Motor neuron (in vitro differentiated cells): ENCODE measurements around the gene HMGB1. TPM values are rescaled to one million over a fixed set of nuclear protein-coding genes. Genes with fewer than 3 reads are reported as not detected.

Experiments
- ATAC-seq, 8 experiments: fragments of 200-7000 bp; cut with Tn5 transposase; replicated peaks in 6 of 8; 2 replicates each; pipeline ENCODE4 v1.8.0; 2021; ENCODE audit warnings: mild to moderate bottlenecking in 8 of 8, moderate library complexity in 8 of 8
- H3K27ac ChIP-seq, 2 donors: fragments of 250-450 bp; sonication (Bioruptor Pico); 2 replicates each; pipeline ENCODE4 v1.9.0; 2021; ENCODE audit warnings: antibody characterized with exemption in 2 of 2, mild to moderate bottlenecking in 2 of 2, moderate library complexity in 1 of 2
- H3K4me1 ChIP-seq, 2 donors: fragments of 250-450 bp; sonication (Bioruptor Pico); replicated peaks in 1 of 2; 2 replicates each; pipeline ENCODE4 v1.6.1; 2021; ENCODE audit warnings: antibody characterized with exemption in 2 of 2, mild to moderate bottlenecking in 2 of 2, moderate library complexity in 1 of 2
- H3K4me3 ChIP-seq, 5 donors: fragments of 250-450 bp; sonication (Bioruptor Pico); 2 replicates each; pipeline ENCODE4 v1.9.0; 2021; ENCODE audit warnings: antibody characterized with exemption in 5 of 5, mild to moderate bottlenecking in 5 of 5, moderate library complexity in 4 of 5
- WGBS, 10 experiments: fragments of 450-650 bp; shearing (Covaris generic); methylation state at CpG; one replicate each; pipeline ENCODE4 v1.0.0; 2022; 5-methylcytosine and 5-hydroxymethylcytosine counted together
- in situ Hi-C, 9 experiments: fragments of 400-800 bp; cut with MboI; loops; one replicate each; pipeline ENCODE4 v1.15.0; 2021; ENCODE audit warnings: low sequenced_read_pairs in 9 of 9, low pct_unique_long_range_greater_than_20kb in 2 of 9; ENCODE audit not compliant: unreplicated experiment in 9 of 9
- total RNA-seq, 8 experiments: library from RNA; unstranded; fragments of 300-600 nt; gene quantifications; 2 replicates each; pipeline versions ENCODE4 v1.2.3 to v1.2.4, GENCODE V29; 2022

Gene HMGB1
- total RNA-seq, 8 experiments from 2014 or later: 258 to 721 (median 367) TPM

DNA sequence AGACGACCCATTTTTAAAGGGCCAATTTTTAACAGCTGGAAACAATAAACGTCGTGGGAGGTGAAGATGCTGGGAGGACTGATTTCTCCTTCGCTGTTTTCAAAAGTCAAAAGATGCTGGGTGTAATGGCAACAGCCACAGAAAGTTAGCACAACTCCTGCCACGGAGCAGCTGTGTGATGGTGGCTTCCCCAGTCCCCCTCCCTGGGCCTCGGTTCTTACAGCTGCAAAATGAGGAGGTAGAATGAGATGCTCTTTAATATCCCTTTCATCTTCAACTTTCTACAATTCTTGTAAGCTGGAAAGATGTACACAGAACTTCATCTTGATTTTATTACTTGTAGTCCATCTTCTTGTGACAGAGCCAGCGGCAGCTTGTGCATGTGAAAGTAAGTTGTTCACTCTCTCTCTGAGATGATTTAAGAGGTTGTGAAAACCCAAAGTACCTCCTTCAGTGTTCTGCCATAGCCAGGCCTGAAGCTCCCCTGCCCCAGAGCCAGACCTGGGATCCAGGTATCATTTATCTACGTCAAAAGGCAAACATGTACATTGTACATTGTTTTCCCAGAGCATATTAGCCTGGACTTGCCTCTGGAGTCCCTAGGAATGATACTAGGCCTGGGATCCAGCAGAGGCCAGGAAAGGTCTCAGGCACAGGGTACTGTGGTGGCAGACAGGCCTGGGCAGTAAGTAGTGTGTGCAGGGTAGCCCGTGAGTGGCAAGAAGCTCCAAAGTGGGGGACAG lies 46.8 kb downstream of the HMGB1 start:
- no peak overlapping the region for H3K4me3 ChIP-seq
- ATAC-seq: no peak
- no peak overlapping the region for H3K27ac ChIP-seq
- WGBS, 10 experiments: 17 to 91% (median 80%) methylated on average over 1 to 9 of the region's 9 CpGs; no CpG with 5 or more reads in 1 of the 10 experiments
- in situ Hi-C loops: no loop called here
- peaks cover 4 to 7% of the 10 kb centered on the region in 2 donors for H3K4me1 ChIP-seq

DNA sequence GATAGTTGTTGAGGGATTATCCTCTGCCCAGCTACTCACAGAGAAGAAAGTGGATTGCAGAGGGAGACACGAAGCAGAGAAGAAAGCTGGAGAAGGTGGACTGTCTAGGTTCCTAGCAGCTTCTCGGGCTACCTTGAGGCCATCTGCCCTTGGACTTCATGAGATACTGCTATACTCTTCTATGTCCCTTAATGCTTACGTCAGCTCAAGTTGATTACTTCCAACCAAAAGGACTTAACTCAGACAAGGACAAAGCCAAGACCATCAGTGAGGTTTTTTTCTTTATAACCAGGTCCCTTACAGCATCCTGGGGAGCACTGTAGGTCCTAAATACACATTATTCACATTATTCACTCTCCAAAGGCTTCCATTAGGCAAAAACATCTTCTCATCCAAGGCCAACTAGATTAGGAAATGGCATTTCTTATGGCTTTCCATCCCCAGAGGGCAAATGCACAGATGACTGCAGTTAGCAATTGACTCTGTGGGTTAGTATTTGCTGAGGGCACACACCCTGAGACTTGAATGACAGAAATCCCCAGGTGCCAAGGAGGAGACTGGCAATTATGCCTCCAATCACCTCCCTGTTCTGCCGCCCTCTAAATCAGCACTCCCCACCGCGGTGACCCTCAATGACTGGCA lies 47.5 kb downstream of the HMGB1 start:
- Histone ChIP-seq H3K27ac (no peak overlapping the region), H3K4me3 (no peak overlapping the region), H3K4me1 (peaks cover 4 to 7% of the 10 kb centered on the region in 2 donors)
- in situ Hi-C loops: no loop called here
- peak in 3 of 8 experiments; percentile 46 to 54 (median 48) for ATAC-seq
- 12 to 84% (median 83%) methylated on average over 2 to 6 of the region's 6 CpGs; no CpG with 5 or more reads in 3 of the 10 experiments for WGBS, 10 experiments

DNA sequence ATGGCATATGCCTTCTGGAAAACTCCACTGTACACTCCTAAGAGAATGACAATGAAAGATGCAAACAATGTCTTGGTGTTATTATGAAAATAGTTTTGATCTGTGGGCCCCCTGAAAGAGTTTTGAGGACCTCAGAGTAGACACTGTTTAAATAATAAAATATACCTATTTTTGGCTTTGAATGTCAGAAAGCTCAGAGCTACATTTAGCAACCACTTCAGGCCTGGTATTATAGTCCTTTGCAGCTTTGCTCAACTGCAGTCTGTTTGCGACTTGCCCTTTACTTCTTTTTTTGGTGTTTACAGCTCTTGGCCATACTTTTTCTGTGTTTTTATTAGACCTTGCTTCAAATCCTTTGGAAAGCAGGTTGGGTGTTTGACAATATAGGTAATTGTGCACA lies 49.3 kb downstream of the HMGB1 start:
- 71 to 100% (median 100%) methylated on average over 1 of the region's 1 CpG for WGBS, 10 experiments

DNA sequence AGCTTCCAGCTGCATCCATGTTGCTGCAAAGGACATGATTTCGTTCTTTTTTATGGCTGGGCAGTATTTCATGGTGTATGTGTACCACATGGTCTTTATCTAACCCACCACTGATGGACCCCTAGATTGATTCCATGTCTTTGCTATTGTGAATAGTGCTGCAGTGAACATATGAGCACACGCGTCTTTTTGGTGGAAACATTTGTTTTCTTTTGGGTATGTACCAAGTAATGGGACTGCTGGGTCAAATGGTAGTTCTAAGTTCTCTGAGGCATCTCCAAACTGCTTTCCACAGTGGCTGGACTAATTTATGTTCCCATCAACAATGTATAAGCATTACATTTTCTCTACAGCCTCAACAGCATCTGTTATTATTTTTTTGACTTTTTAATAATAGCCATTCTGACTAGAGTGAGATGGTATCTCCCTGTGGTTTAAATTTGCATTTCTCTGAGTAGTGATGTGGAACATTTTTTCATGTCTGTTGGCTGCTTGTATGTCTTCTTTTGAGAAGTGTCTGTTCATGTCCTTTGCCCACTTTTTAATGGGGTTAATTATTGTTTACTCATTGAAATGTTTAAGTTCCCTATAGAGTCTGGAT lies 50.2 kb downstream of the HMGB1 start:
- ATAC-seq: peak in 2 of 8 experiments; percentile 35 to 51
- WGBS, 10 experiments: 8 to 100% (median 100%) methylated on average over 1 to 3 of the region's 3 CpGs; no CpG with 5 or more reads in 1 of the 10 experiments

More for the DNA sequence above, 49.3 kb downstream of the HMGB1 start:
- in situ Hi-C loops: no loop called here
- H3K4me1 ChIP-seq: peaks cover 2 to 11% of the 10 kb centered on the region in 2 donors
- no peak overlapping the region for H3K4me3 ChIP-seq
- H3K27ac ChIP-seq: no peak overlapping the region
- ATAC-seq: no peak

DNA sequence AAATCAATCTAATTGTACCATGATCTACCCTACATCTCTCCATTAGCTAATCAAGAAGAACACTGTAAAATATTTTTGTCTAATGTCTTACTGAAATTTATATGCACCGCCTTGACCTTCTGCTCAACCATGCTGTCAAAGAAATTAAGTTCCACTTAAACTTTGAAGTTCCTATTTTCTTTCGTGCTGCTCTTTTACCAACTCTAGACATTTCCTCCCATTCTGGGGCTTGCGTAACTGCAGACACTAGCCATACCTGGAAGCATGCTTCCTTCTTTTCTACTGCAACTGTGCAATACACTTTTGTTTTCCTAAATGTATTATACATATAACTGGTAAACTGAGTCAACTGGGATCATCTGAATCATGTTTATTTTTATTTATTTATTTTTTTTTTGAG lies 51.9 kb downstream of the HMGB1 start:
- Histone ChIP-seq H3K4me1 (peaks cover 3 to 7% of the 10 kb centered on the region in 2 donors), H3K27ac (no peak overlapping the region), H3K4me3 (no peak overlapping the region)
- ATAC-seq: no peak
- WGBS, 10 experiments: 68 to 100% (median 94%) methylated on average over 2 to 3 of the region's 3 CpGs; no CpG with 5 or more reads in 1 of the 10 experiments
- in situ Hi-C loops: no loop called here

More for the DNA sequence above, 50.2 kb downstream of the HMGB1 start:
- in situ Hi-C loops: no loop called here
- H3K4me3 ChIP-seq: no peak overlapping the region
- H3K4me1 ChIP-seq: peaks cover 2 to 5% of the 10 kb centered on the region in 2 donors
- H3K27ac ChIP-seq: no peak overlapping the region

DNA sequence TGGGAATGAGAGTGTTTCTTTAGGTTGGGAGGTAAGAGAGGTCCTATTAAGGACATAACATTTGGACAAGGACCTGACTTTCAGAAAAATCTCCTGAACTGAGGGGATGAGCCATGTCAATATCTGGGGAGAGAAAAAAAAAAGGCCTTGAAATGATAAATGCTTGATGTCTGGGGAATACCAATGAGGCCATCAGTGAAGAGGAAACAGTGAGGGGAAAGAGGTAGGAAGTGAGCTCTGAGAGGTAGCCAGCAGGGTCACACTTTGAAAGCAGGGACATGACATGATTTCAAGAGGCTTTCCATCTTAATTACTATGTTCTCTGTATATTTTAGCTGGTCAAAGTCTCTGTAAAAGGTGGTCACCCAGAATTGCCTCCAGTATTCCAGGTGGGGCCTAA lies 53.4 kb downstream of the HMGB1 start:
- no peak for ATAC-seq
- Histone ChIP-seq H3K27ac (no peak overlapping the region), H3K4me1 (peaks cover 10 to 15% of the 10 kb centered on the region in 2 donors), H3K4me3 (no peak overlapping the region)
- in situ Hi-C loops: no loop called here

DNA sequence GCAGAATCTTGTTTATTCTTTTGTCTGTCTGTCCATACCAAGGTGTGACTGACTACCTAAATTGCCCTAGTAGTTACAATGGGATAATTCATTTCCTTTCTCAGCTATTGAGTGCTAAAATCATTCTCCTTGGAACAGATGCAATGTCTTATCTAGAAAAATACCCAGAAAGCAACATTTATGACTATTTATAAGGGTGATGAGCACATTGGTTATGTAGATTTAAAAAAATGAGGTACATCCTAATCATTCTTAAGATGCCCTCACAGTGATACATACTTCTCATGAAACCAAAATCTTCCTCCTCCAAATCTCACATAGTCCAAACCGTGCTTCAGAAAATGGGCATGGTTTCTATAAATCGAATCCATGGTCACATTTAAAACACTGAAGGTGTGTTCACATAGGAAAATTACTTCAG lies 55.0 kb downstream of the HMGB1 start:
- no peak overlapping the region for H3K27ac ChIP-seq
- WGBS, 10 experiments: 63 to 100% (median 83%) methylated on average over 1 to 2 of the region's 2 CpGs; no CpG with 5 or more reads in 3 of the 10 experiments
- in situ Hi-C loops: no loop called here
- H3K4me1 ChIP-seq: peaks cover 15 to 19% of the 10 kb centered on the region in 2 donors
- no peak overlapping the region for H3K4me3 ChIP-seq
- ATAC-seq: no peak

DNA sequence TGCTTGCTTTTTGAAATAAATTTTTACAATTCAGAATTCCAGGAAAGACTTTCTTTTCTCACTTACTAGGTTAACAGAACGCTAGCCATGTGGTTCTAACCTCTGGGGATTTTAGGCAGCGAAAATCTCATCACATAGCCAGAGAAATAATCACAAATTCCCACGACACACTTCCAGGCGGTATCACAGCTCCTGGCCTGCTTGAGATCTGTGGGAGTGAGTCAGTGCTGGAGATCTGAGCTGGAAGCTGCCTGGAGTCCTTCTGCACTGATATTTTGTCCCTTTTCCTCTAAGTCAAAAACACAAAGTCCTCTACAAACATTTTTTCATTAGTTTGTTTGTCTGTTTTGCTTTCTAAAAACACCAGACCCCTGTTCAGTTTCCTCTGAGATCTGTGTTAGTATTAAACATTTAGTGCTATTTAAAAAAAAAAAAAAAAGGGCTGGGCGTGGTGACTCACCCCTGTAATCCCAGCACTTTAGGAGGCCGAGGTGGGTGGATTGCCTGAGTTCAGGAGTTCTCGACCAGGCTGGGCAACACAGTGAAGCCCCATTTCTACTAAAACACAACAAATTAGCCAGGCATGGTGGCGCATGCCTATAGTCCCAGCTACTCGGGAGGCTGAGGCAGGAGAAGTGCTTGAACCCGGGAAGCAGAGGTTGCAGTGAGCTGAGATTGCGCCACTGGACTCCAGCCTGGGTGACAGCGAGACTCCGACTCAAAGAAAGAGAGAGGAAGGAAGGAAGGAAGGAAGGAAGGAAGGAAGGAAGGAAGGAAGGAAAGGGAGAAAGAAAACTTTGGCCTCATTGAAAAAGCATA lies 55.6 kb downstream of the HMGB1 start:
- Histone ChIP-seq H3K4me3 (no peak overlapping the region), H3K4me1 (peaks cover 15 to 25% of the 10 kb centered on the region in 2 donors), H3K27ac (no peak overlapping the region)
- in situ Hi-C loops: no loop called here
- ATAC-seq: peak in 3 of 8 experiments; percentile 13 to 31 (median 30)
- 25 to 100% (median 90%) methylated on average over 1 to 8 of the region's 13 CpGs; no CpG with 5 or more reads in 1 of the 10 experiments for WGBS, 10 experiments

DNA sequence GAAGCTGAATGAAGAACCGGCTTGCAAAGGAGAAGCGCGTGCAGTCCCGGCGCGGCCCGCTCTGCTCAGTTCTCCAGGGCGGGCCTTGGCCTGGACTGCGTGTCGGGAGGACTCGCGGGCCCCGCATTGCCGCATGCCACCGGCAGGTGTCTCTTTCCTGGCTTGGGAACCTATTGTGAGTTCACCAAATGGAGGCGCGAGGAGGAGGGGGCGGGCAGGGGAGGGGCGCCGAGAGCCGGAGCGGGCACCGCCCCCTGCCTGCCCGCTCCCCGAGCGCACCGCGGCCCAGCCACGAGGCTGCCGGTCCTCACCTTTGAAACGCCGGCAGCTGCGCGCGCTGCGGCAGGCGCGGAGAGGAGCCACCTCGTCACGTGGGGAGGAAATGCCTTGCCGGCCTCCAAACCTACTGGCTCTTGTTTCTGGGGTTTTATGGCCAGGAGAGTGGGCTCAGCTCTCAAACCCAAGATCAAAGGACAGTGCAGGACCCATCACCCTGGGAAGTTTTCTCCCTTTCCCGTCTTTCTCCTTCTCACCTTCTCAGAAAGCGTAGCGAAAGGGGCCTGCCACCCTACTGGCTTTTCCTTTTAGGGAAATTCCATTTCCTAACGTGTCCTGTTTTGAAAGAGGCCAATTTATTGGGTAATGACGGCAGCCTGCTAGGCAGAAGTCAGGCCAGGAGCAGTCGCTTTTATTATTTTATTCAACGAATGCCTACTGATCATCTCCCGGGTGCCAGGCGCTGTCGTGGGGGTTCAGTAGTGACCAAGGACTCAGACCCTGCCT lies 57.2 kb downstream of the HMGB1 start:
- ATAC-seq: peak; percentile 88 to 99 (median 94)
- 0 to 100% (median 70%) methylated on average over 1 to 14 of the region's 51 CpGs; no CpG with 5 or more reads in 3 of the 10 experiments for WGBS, 10 experiments
- peak overlapping the region in 1 of 2 donors; percentile 21 for H3K27ac ChIP-seq
- in situ Hi-C loops: no loop called here
- peak overlapping the region in 1 of 5 donors; percentile 5 for H3K4me3 ChIP-seq
- peaks cover 15 to 36% of the 10 kb centered on the region in 2 donors for H3K4me1 ChIP-seq

DNA sequence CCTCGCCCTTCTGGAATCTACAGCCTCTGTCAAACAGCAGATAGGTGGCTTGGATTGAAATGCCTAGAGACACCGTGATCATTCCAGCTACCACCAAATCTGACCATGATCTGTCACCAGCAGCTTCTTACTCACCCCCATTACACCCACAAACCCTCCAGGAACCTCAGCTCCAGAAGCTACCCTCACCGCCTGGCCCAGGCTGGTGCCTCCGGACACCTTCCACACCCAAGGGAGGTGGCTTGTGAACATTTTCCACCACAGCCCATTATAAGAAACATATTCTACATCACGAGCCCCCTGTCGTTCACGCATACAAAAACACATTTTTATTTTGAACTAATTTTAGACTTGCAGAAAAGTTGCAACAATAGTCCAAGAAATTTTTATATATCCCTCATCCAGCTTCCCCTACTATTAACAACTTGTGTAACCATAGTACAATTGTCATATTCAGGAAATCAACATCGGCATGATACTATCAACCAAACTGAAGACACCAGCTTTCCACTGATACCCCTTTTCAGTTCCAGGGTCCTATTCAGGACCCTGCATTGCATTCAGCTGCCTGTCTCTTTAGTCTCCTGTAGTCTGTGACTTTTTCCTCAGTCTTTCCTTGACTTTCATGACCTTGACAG lies 58.8 kb downstream of the HMGB1 start:
- Histone ChIP-seq H3K4me1 (peaks cover 10 to 49% of the 10 kb centered on the region in 2 donors), H3K4me3 (no peak overlapping the region), H3K27ac (no peak overlapping the region)
- ATAC-seq: no peak
- 60 to 100% (median 88%) methylated on average over 1 to 7 of the region's 8 CpGs; no CpG with 5 or more reads in 3 of the 10 experiments for WGBS, 10 experiments
- in situ Hi-C loops: no loop called here
